K562 treated with DMSO at 1 percent for 24 hours (cell line): ENCODE measurements around the gene ACAT2. TPM values are rescaled to one million over a fixed set of nuclear protein-coding genes. Genes with fewer than 3 reads are reported as not detected.

Experiments
- total RNA-seq: library from RNA; unstranded; fragments of 300-600 nt; gene quantifications from 2 replicates; pipeline ENCODE4 v1.2.3, GENCODE V29; 2022; ENCODE audit warnings: low read depth; ENCODE audit not compliant: insufficient read depth

ACAT2 gene
- total RNA-seq = 34.1 and 40.4 TPM in 2 replicates

GRCh38 chr6:159761873-159762680, at the start of gene ACAT2:
TSS of gene ACAT2 (plus strand) at chr6:159762045. CDS start at chr6:159762088, 43 bp downstream.

GRCh38 chr6:159726918-159727716, 34.7 kb upstream of the ACAT2 start, which contains the start of gene WTAP:
TSS of gene WTAP (plus strand) at chr6:159727506. CDS start at chr6:159736266, 8,760 bp downstream.

GRCh38 chr6:159789377-159790148, 27.7 kb downstream of the ACAT2 start, which contains the start of gene TCP1:
TSS of gene TCP1 (minus strand) at chr6:159789602. CDS start at chr6:159789468, 134 bp downstream.

GRCh38 chr6:159790149-159790955, 28.5 kb downstream of the ACAT2 start, which contains the start of gene MRPL18:
TSS of gene MRPL18 (plus strand) at chr6:159790467. CDS start at chr6:159790588, 121 bp downstream.

GRCh38 chr6:159800141-159800865, 38.5 kb downstream of the ACAT2 start, which contains the start of gene PNLDC1:
TSS of gene PNLDC1 (plus strand) at chr6:159800276. CDS start at chr6:159800308, 32 bp downstream.

Other genes with a start within 250 kb of the ACAT2 start
- gene SOD2, start 68.8 kb upstream of the ACAT2 start, total RNA-seq = 113 and 114 TPM in 2 replicates
- 66.6 and 69.5 TPM in 2 replicates for gene WTAP, start 34.5 kb upstream of the ACAT2 start, total RNA-seq
- 157 and 178 TPM in 2 replicates for gene TCP1, start 27.6 kb downstream of the ACAT2 start, total RNA-seq
- 98.4 and 108 TPM in 2 replicates for gene MRPL18, start 28.4 kb downstream of the ACAT2 start, total RNA-seq
- gene PNLDC1, start 38.2 kb downstream of the ACAT2 start, total RNA-seq = 0.15 and 0.60 TPM in 2 replicates
- gene MAS1, start 128.9 kb downstream of the ACAT2 start, total RNA-seq = not detected in 2 replicates
- 69.7 and 75.8 TPM in 2 replicates for gene IGF2R, start 207.0 kb downstream of the ACAT2 start, total RNA-seq